Measurements from ENCODE around the gene DNAJC5. TPM values are rescaled to one million over a fixed set of nuclear protein-coding genes. Genes with fewer than 3 reads are reported as not detected.

Gene DNAJC5
- total and polyA plus RNA-seq, 9 donors: 11.1 to 32.8 (median 26.5) TPM

GRCh38 chr20:63964412-63964811 is 69.5 kb downstream of the DNAJC5 start:
- peak in 4 of 5 donors; percentile 14 to 41 (median 28) for DNase-seq
- H3K9me3 ChIP-seq: no peaks in the 10 kb centered on the region
- no peak overlapping the region for H3K27ac ChIP-seq
- no peak overlapping the region for H3K4me3 ChIP-seq
- peaks cover 6% of the 10 kb centered on the region for H3K4me1 ChIP-seq (ENCODE audit: insufficient read depth)
- intact Hi-C loops (cut with DNase I): no loop called here
- no peak for TF ChIP-seq POLR2A (IDR thresholded peaks at IDR 0.05)
- TF ChIP-seq CTCF (IDR thresholded peaks at IDR 0.05): no peak
- no peak for TF ChIP-seq EP300 (IDR thresholded peaks at IDR 0.05)
- 88 to 92% (median 91%) methylated on average over 10 to 16 of the region's 16 CpGs for WGBS, 3 donors
- no peaks in the 10 kb centered on the region for H3K36me3 ChIP-seq
- H3K27me3 ChIP-seq: no peaks in the 10 kb centered on the region

- Histone ChIP-seq H3K27me3 (no peaks in the 10 kb centered on the region), H3K9me3 (no peaks in the 10 kb centered on the region), H3K4me3 (no peak overlapping the region), H3K27ac (no peak overlapping the region), H3K36me3 (no peaks in the 10 kb centered on the region), H3K4me1 (ENCODE audit: insufficient read depth) (peaks cover 11% of the 10 kb centered on the region)
- 90 to 97% (median 94%) methylated on average over 20 to 27 of the region's 27 CpGs for WGBS, 3 donors
- peak in 2 of 5 donors; percentile 13 to 22 for DNase-seq
- TF ChIP-seq EP300 (IDR thresholded peaks at IDR 0.05): no peak
- no peak for TF ChIP-seq POLR2A (IDR thresholded peaks at IDR 0.05)
- intact Hi-C loops (cut with DNase I): no loop called here
Observed at GRCh38 chr20:63966172-63966943, 71.4 kb downstream of the DNAJC5 start.

- peak in 3 of 5 donors; percentile 20 to 43 (median 27) for DNase-seq
Observed at GRCh38 chr20:63966944-63967322, 72.0 kb downstream of the DNAJC5 start.

GRCh38 chr20:63967330-63968135 is 72.6 kb downstream of the DNAJC5 start:
- DNase-seq: peak; percentile 13 to 45 (median 32)
- Histone ChIP-seq H3K4me1 (ENCODE audit: insufficient read depth) (peaks cover 11% of the 10 kb centered on the region), H3K27ac (no peak overlapping the region), H3K9me3 (no peaks in the 10 kb centered on the region), H3K27me3 (no peaks in the 10 kb centered on the region), H3K4me3 (no peak overlapping the region), H3K36me3 (no peaks in the 10 kb centered on the region)
- TF ChIP-seq POLR2A (IDR thresholded peaks at IDR 0.05) (no peak), CTCF (IDR thresholded peaks at IDR 0.05) (no peak), EP300 (IDR thresholded peaks at IDR 0.05) (no peak)
- intact Hi-C loops (cut with DNase I): no loop called here
- 81 to 90% (median 85%) methylated on average over 28 of the region's 28 CpGs for WGBS, 3 donors

More at GRCh38 chr20:63966944-63967322, 72.0 kb downstream of the DNAJC5 start:
- no peaks in the 10 kb centered on the region for H3K36me3 ChIP-seq
- no peaks in the 10 kb centered on the region for H3K27me3 ChIP-seq
- H3K4me3 ChIP-seq: no peak overlapping the region
- intact Hi-C loops (cut with DNase I): no loop called here
- no peak overlapping the region for H3K27ac ChIP-seq
- 83 to 91% (median 88%) methylated on average over 13 of the region's 13 CpGs for WGBS, 3 donors
- peaks cover 11% of the 10 kb centered on the region for H3K4me1 ChIP-seq (ENCODE audit: insufficient read depth)
- TF ChIP-seq CTCF (IDR thresholded peaks at IDR 0.05): no peak
- TF ChIP-seq POLR2A (IDR thresholded peaks at IDR 0.05): no peak
- TF ChIP-seq EP300 (IDR thresholded peaks at IDR 0.05): no peak
- H3K9me3 ChIP-seq: no peaks in the 10 kb centered on the region

Measured in ovary (tissue), 9 donors.